Gastroesophageal sphincter (tissue), 3 donors: Measurements from ENCODE around the gene ZC3H12C.

Experiments
- CTCF ChIP-seq, 4 experiments: fragments of 200-600 bp in 2 of 4; fragments of 450-650 bp in 2 of 4; sonication (generic) in 1 of 4; IDR thresholded peaks; one replicate each; pipeline ENCODE4 v1.5.1; 2017 to 2019; ENCODE audit warnings: antibody characterized with exemption in 4 of 4, mild to moderate bottlenecking in 2 of 4, moderate library complexity in 2 of 4
- POLR2AphosphoS5 ChIP-seq: sonication (generic); formaldehyde crosslinking; IDR thresholded peaks from one replicate; pipeline ENCODE4 v1.6.1; 2017; ENCODE audit warnings: antibody characterized with exemption

DNA sequence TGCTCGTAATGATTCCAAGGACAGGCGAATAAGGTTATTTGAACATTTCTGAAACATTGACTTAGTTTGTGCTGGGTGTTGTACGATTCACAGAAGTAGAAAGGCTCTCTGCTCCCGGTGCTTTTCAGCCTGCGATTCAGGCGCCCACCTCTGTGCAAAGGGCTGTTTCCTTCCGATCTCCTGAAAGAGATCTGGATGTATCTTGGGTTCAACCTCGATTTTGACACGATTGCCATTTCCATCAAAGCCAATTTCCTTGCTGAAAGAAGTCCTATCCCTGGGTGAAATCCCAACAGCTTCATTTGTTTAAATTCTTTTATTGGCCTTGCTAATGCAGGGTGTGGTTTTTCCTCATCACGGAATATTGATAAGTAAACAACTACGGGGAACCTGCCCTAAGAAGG lies 1.1 kb upstream of the ZC3H12C start:
- TF ChIP-seq POLR2AphosphoS5 = no peak
- no peak for TF ChIP-seq CTCF (IDR thresholded peaks at IDR 0.05)
